Upper lobe of left lung (tissue), 4 donors: ENCODE data around the gene SLC15A5.

ENCODE experiments used
- CTCF ChIP-seq, 6 experiments: fragments of 450-650 bp in 4 of 6; fragments of 200-600 bp in 2 of 6; sonication (generic) in 2 of 6; IDR thresholded peaks; one replicate each; pipeline ENCODE4 v1.5.1; 2016 to 2019; ENCODE audit warnings: antibody characterized with exemption in 6 of 6
- POLR2AphosphoS5 ChIP-seq, 2 donors: sonication (generic); formaldehyde crosslinking; IDR thresholded peaks; one replicate each; pipeline ENCODE4 v1.5.1; 2017; ENCODE audit warnings: antibody characterized with exemption in 2 of 2

- TF ChIP-seq CTCF (IDR thresholded peaks at IDR 0.05) (no peak), POLR2AphosphoS5 (IDR thresholded peaks at IDR 0.05) (no peak)
These were observed 5.5 kb upstream of the SLC15A5 start for GRCh38 chr12:16282978-16283377.
